Testis (tissue), 3 donors: ENCODE measurements around the gene NCS1. TPM values are rescaled to one million over a fixed set of nuclear protein-coding genes. Genes with fewer than 3 reads are reported as not detected.

ENCODE experiments used
- DNase-seq: peaks from one replicate; pipeline ENCODE4 v3.0.0-alpha.2; 2019
- H3K27ac ChIP-seq, 2 donors: fragments of 200-600 bp; sonication (generic); one replicate each; pipeline ENCODE4 v1.5.1; 2019
- H3K27me3 ChIP-seq: fragments of 200-600 bp; sonication (generic); one replicate; pipeline ENCODE4 v1.5.1; 2019
- H3K36me3 ChIP-seq: fragments of 200-600 bp; sonication (generic); one replicate; pipeline ENCODE4 v1.5.1; 2017; ENCODE audit warnings: low read depth; ENCODE audit errors: missing control alignments
- H3K4me1 ChIP-seq: fragments of 200-600 bp; sonication (generic); one replicate; pipeline ENCODE4 v1.5.1; 2019
- H3K4me3 ChIP-seq, 2 donors: fragments of 200-600 bp; sonication (generic); one replicate each; pipeline ENCODE4 v1.5.1; 2017 to 2019
- H3K9me3 ChIP-seq: fragments of 200-600 bp; sonication (generic); one replicate; pipeline ENCODE4 v1.5.1; 2017
- POLR2A ChIP-seq: fragments of 450-650 bp; IDR thresholded peaks from one replicate; pipeline ENCODE4 v1.6.1; 2017; ENCODE audit warnings: antibody characterized with exemption, mild to moderate bottlenecking, moderate library complexity
- whole genome bisulfite sequencing, 2 donors: methylation state at CpG; one replicate each; pipeline ENCODE4 v1.1.5; 2018; 5-methylcytosine and 5-hydroxymethylcytosine counted together
- intact Hi-C: fragments of 100-400 bp; cut with DNase I; formaldehyde crosslinking; loops from one replicate; pipeline ENCODE4 v1.15.1; 2023; ENCODE audit warnings: low total_unique reads
- polyA plus RNA-seq: library from polyadenylated mRNA; stranded (reverse); fragments of 350-450 nt; fragmentation: Illumina TruSeq; extraction: RNeasy Lipid Tissue Mini Kit (QIAGEN cat#74804); gene quantifications from one replicate; pipeline ENCODE4 v1.2.3, GENCODE V29; 2014; ENCODE audit warnings: low read depth, low replicate concordance; ENCODE audit not compliant: insufficient read depth
- total RNA-seq, 2 donors: library from RNA; depleted of rRNA; stranded (reverse); fragments of >200 nt; gene quantifications; one replicate each; pipeline ENCODE4 v1.2.3, GENCODE V29; 2016
- TF ChIP-seq, protein P1 (sequence below), 3 experiments: fragments of 450-650 bp in 2 of 3; fragments of 200-600 bp in 1 of 3; sonication (generic) in 1 of 3; IDR thresholded peaks; one replicate each; pipeline ENCODE4 v1.5.1; 2016 to 2019; ENCODE audit warnings: antibody characterized with exemption in 3 of 3, mild to moderate bottlenecking in 2 of 3, moderate library complexity in 1 of 3

NCS1 gene
- total and polyA plus RNA-seq, 3 donors from 2014 or later, result 5.2 to 13.0 (median 5.2) TPM

DNA sequence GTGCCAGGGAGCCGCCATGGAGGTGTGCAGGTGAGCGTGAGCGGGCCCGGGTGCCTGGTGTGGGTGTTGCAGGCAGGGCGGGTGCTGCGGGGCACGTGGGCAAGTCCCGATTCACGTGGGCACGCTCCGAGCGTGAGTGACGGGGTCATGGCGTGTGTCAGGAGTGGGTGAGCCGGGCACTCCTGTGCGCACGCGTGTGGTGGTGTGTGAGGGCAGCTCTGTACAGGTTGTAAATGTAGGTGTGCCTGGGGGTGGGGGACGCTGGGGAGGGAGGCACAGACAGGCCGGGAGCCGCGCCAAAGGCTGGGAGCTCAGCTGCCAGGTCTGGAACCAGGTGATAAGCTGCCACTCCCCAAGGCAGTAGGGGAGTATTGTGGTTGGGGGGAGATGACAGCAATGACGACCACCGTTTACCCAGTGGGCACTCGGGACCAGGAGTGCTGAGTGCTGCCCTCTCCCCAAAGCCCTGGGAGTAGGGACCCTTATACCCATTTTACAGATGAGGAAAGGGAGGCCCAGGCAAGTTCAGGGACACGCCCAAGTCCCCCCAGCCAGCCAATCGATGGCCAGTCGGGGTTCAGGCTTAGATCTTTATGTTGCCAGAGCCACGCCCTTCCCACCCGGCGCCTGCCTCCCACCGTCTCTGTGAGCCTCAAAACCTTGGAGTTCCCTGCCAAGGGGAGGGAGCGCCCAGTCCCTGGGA is 9.6 kb downstream of the NCS1 start:
- no peak for DNase-seq
- intact Hi-C loops, result no loop called here
- 89 to 92% methylated on average over 28 to 33 of the region's 33 CpGs for WGBS, 2 donors
- Histone ChIP-seq H3K27ac (no peak overlapping the region), H3K36me3 (no peaks in the 10 kb centered on the region), H3K4me1 (peaks cover 6% of the 10 kb centered on the region), H3K27me3 (no peaks in the 10 kb centered on the region), H3K4me3 (no peak overlapping the region), H3K9me3 (no peaks in the 10 kb centered on the region)
- TF ChIP-seq POLR2A, result no peak
- TF ChIP-seq, protein P1, sequence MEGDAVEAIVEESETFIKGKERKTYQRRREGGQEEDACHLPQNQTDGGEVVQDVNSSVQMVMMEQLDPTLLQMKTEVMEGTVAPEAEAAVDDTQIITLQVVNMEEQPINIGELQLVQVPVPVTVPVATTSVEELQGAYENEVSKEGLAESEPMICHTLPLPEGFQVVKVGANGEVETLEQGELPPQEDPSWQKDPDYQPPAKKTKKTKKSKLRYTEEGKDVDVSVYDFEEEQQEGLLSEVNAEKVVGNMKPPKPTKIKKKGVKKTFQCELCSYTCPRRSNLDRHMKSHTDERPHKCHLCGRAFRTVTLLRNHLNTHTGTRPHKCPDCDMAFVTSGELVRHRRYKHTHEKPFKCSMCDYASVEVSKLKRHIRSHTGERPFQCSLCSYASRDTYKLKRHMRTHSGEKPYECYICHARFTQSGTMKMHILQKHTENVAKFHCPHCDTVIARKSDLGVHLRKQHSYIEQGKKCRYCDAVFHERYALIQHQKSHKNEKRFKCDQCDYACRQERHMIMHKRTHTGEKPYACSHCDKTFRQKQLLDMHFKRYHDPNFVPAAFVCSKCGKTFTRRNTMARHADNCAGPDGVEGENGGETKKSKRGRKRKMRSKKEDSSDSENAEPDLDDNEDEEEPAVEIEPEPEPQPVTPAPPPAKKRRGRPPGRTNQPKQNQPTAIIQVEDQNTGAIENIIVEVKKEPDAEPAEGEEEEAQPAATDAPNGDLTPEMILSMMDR (IDR thresholded peaks at IDR 0.05), result no peak

DNA sequence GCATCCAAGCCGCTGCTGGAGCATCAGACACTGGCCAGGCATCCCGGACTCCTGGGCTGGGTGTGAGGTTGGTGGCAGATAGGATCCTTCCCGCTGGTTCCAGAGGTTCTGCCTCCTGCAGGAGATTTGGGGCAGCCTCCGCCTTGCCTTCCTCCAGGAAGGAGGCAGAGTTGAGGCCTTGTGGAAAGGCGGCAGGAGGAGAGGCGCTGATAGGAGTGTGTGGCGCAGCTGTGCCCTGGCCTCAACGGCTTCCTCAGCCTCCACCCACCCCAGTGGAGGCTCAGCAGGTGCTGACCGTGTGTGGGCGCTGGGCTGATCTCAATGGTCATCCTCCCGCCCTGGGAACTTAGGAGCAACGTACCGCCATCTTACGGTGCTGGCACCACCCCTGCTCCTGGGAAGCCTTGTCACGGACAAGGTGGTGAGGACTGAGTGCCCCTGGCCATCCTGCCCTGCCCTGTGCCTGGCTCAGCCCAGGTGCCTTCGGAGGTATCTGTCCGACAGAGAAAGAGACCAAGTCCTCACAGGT is 10.2 kb downstream of the NCS1 start:
- Histone ChIP-seq H3K27me3 (no peaks in the 10 kb centered on the region), H3K9me3 (no peaks in the 10 kb centered on the region), H3K4me1 (peaks cover 11% of the 10 kb centered on the region), H3K36me3 (no peaks in the 10 kb centered on the region), H3K27ac (no peak overlapping the region), H3K4me3 (no peak overlapping the region)
- no peak for DNase-seq
- no peak for TF ChIP-seq POLR2A
- TF ChIP-seq, protein P1 (IDR thresholded peaks at IDR 0.05), result no peak
- WGBS, 2 donors, result 91 to 97% methylated on average over 9 to 17 of the region's 17 CpGs
- intact Hi-C loops, result no loop called here

DNA sequence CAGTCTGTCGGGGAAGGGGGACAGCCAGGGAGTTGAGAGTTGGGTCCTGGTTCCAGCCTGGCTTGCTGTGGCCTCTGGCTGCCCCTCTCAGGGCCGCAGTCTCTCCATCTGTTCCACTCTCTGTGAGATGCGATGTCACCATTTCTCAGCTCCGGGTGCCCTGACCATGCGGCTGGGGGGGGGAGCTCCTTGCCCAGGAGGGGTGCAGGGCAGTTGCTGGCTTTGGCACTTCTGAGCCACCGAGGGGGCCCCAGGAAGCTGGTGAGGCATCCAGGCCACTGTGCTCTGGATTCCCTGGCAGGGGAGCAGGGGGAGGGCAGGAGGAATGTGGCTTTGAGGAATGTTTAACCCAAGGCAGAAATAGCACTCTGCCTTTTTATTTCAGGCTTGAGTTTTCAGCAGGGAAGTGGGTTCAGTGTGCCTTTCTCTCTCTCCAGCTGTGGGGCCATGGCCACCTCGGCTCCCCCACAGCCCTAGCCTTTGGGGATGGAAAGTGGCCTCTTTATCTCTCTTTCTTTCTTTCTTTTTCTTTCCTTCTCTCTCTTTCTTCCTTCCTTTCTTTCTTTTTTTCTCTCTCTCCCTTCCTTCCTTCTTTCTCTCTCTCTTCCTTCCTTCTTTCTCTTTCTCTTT is 11.0 kb downstream of the NCS1 start:
- TF ChIP-seq, protein P1 (IDR thresholded peaks at IDR 0.05), result no peak
- TF ChIP-seq POLR2A, result no peak
- no peak overlapping the region for H3K27ac ChIP-seq
- 41 to 66% methylated on average over 5 to 7 of the region's 7 CpGs for WGBS, 2 donors
- H3K27me3 ChIP-seq, result no peaks in the 10 kb centered on the region
- intact Hi-C loops, result no loop called here
- H3K9me3 ChIP-seq, result no peaks in the 10 kb centered on the region
- H3K4me1 ChIP-seq, result peaks cover 11% of the 10 kb centered on the region
- no peaks in the 10 kb centered on the region for H3K36me3 ChIP-seq
- no peak for DNase-seq
- no peak overlapping the region for H3K4me3 ChIP-seq

DNA sequence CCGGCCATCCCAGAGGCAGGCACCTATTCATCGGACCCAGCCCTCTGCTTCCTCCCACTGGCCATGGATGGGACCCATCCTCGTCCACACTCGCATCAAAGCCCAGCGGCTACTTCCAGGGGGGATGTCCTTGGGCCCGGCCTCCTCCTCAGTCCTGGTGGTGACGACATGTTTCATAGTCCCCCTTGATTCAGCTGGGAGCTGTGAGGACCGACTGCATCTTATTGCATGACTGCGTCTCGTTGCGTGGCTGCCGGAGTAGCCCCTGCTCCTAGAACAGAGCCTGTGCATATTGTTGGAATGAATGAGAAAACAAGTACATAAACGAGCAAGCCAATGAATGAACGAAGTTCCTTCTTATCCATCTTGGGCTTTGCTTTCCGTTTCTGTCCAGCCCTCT is 12.8 kb downstream of the NCS1 start:
- Histone ChIP-seq H3K9me3 (no peaks in the 10 kb centered on the region), H3K27ac (no peak overlapping the region), H3K4me1 (peaks cover 11% of the 10 kb centered on the region), H3K36me3 (no peaks in the 10 kb centered on the region), H3K4me3 (no peak overlapping the region), H3K27me3 (no peaks in the 10 kb centered on the region)
- DNase-seq, result no peak
- TF ChIP-seq POLR2A, result no peak
- TF ChIP-seq, protein P1 (IDR thresholded peaks at IDR 0.05), result no peak
- intact Hi-C loops, result no loop called here
- WGBS, 2 donors, result 66 to 82% methylated on average over 10 to 15 of the region's 15 CpGs
